ENCODE data around the gene KSR1. TPM values are rescaled to one million over a fixed set of nuclear protein-coding genes. Genes with fewer than 3 reads are reported as not detected.

Gene KSR1
- total and polyA plus RNA-seq, 9 of the 15 experiments (the other 6 are each of a cell fraction or from before 2014, with no cell fraction given): 1.4 to 51.7 (median 18.4) TPM

DNA sequence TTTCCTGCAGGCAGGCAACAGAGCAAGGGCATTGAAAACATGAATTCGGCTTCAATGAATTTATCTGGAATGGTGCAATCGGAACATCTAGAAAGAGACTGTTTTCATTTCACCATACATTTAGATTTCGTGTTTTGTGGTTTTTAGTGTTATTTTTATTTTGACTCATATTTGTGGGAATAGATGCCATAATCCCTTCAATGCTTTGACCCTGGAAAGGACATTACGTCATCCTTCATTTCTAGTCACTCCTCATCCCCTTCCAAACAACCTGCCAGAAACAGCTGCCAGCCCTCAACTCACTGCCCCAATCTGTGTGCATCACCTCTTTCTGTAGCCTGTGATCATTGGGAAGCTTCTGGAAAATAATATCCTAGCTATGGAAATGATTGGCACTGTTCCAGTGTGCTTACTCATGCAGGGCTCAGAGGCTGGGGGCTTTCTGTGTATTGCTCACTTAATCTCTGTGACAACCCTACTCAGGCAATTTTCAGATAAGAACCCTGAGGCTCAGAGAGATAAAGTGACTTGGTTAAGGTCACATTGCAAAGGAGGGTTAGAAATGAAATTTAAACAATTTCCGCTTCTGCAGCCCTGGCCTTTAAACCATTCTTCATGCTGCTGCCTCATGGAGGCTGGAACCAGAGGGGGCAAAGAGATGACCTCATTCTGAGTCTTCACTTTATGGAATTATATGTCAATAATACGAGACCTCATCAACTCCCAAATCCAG lies 9.5 kb upstream of the KSR1 start (continued):
- TF ChIP-seq PATZ1 (CRISPR knock-in tag; IDR thresholded peaks at IDR 0.05; ENCODE audit: borderline replicate concordance) (no peak), ZNF347 (CRISPR knock-in tag; IDR thresholded peaks at IDR 0.05; ENCODE audit: low read depth) (no peak), RB1 (IDR thresholded peaks at IDR 0.05; ENCODE audit: low read depth) (no peak), SP2 (IDR thresholded peaks at IDR 0.05; ENCODE audit: extremely low read depth, low read depth, low read length, poor library complexity, severe bottlenecking) (no peak), FIP1L1 (IDR thresholded peaks at IDR 0.05; ENCODE audit: low read depth, low read length, poor library complexity, severe bottlenecking) (no peak), CBX2 (IDR thresholded peaks at IDR 0.05; ENCODE audit: insufficient read depth, low read length, poor library complexity, severe bottlenecking) (no peak), BMI1 (IDR thresholded peaks at IDR 0.05; ENCODE audit: low read length) (no peak), FOXK1 (CRISPR knock-in tag; IDR thresholded peaks at IDR 0.05; ENCODE audit: borderline replicate concordance) (no peak), PPARD (CRISPR knock-in tag; IDR thresholded peaks at IDR 0.05) (no peak), SMC3 (conservative IDR thresholded peaks at IDR 0.05; ENCODE audit: insufficient read depth, low read depth, low read length) (no peak), CEBPG (CRISPR knock-in tag; IDR thresholded peaks at IDR 0.05) (peak; percentile 37; the same call in 1 of the 2 replicates), CEBPG (tag; conservative IDR thresholded peaks at IDR 0.05 in 1 of 2, IDR thresholded peaks at IDR 0.05 in 1 of 2) (peak; percentile 78 to 84), SOX6 (IDR thresholded peaks at IDR 0.05) (peak; percentile 83), MBD2 (IDR thresholded peaks at IDR 0.05; ENCODE audit: borderline replicate concordance, low read depth) (peak; percentile 55; the same call in 1 of the 2 replicates), GABPB2 (CRISPR knock-in tag; conservative IDR thresholded peaks at IDR 0.05) (no peak), CREM (IDR thresholded peaks at IDR 0.05; ENCODE audit: low read depth) (peak; percentile 57; the same call in 1 of the 2 replicates), HDAC2 (IDR thresholded peaks at IDR 0.05) (peak; percentile 90), ZSCAN32 (CRISPR knock-in tag; IDR thresholded peaks at IDR 0.05) (no peak), ZNF263 (CRISPR knock-in tag; IDR thresholded peaks at IDR 0.05; ENCODE audit: borderline replicate concordance) (no peak; the same call in 1 of the 2 replicates), YY1 (IDR thresholded peaks at IDR 0.05; ENCODE audit: borderline replicate concordance in 1 of 3, control insufficient read depth in 1 of 3, extremely low read depth in 1 of 3, insufficient read depth in 3 of 3, insufficient read length in 1 of 3, insufficient replicate concordance in 2 of 3, low read depth in 1 of 3, low read length in 2 of 3) (no peak), ZNF134 (CRISPR knock-in tag; conservative IDR thresholded peaks at IDR 0.05) (no peak), RFX1 (IDR thresholded peaks at IDR 0.05) (no peak)
- TF ChIP-seq, protein P1, sequence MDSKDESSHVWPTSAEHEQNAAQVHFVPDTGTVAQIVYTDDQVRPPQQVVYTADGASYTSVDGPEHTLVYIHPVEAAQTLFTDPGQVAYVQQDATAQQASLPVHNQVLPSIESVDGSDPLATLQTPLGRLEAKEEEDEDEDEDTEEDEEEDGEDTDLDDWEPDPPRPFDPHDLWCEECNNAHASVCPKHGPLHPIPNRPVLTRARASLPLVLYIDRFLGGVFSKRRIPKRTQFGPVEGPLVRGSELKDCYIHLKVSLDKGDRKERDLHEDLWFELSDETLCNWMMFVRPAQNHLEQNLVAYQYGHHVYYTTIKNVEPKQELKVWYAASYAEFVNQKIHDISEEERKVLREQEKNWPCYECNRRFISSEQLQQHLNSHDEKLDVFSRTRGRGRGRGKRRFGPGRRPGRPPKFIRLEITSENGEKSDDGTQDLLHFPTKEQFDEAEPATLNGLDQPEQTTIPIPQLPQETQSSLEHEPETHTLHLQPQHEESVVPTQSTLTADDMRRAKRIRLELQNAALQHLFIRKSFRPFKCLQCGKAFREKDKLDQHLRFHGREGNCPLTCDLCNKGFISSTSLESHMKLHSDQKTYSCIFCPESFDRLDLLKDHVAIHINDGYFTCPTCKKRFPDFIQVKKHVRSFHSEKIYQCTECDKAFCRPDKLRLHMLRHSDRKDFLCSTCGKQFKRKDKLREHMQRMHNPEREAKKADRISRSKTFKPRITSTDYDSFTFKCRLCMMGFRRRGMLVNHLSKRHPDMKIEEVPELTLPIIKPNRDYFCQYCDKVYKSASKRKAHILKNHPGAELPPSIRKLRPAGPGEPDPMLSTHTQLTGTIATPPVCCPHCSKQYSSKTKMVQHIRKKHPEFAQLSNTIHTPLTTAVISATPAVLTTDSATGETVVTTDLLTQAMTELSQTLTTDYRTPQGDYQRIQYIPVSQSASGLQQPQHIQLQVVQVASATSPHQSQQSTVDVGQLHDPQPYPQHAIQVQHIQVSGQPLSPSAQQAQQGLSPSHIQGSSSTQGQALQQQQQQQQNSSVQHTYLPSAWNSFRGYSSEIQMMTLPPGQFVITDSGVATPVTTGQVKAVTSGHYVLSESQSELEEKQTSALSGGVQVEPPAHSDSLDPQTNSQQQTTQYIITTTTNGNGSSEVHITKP (IDR thresholded peaks at IDR 0.05; ENCODE audit: partially characterized antibody): no peak
